H9 (cell line): ENCODE data around the gene TRABD2B. TPM values are rescaled to one million over a fixed set of nuclear protein-coding genes. Genes with fewer than 3 reads are reported as not detected.

Source experiments
- DNase-seq: peaks from one replicate; pipeline ENCODE4 v3.0.0-alpha.2; 2017
- H2AFZ ChIP-seq: one replicate; pipeline ENCODE4 v1.6.1; 2013; ENCODE audit warnings: mild to moderate bottlenecking, low read length, control low read depth, moderate library complexity
- H2AK5ac ChIP-seq: 2 replicates; pipeline ENCODE4 v1.6.1; 2013; ENCODE audit warnings: low read length, control low read depth, mixed read lengths; ENCODE audit not compliant: insufficient read length
- H2BK120ac ChIP-seq: one replicate; pipeline ENCODE4 v1.6.1; 2013; ENCODE audit warnings: low read depth, mild to moderate bottlenecking, low read length, control low read depth, inconsistent platforms; ENCODE audit not compliant: poor library complexity, severe bottlenecking
- H2BK12ac ChIP-seq: 2 replicates; pipeline ENCODE4 v1.6.1; 2013; ENCODE audit warnings: low read length, control low read depth, mixed read lengths, low read depth; ENCODE audit not compliant: insufficient read length
- H2BK15ac ChIP-seq: 2 replicates; pipeline ENCODE4 v1.6.1; 2013; ENCODE audit warnings: low read depth, low read length, control low read depth
- H2BK20ac ChIP-seq: one replicate; pipeline ENCODE4 v1.6.1; 2013; ENCODE audit warnings: low read depth, mild to moderate bottlenecking, low read length, control low read depth, inconsistent platforms; ENCODE audit not compliant: poor library complexity, severe bottlenecking
- H2BK5ac ChIP-seq: 2 replicates; pipeline ENCODE4 v1.6.1; 2013; ENCODE audit warnings: low read length, control low read depth, mixed read lengths; ENCODE audit not compliant: insufficient read length
- H3K14ac ChIP-seq: 2 replicates; pipeline ENCODE4 v1.6.1; 2013; ENCODE audit warnings: low read length, control low read depth; ENCODE audit not compliant: insufficient read depth
- H3K18ac ChIP-seq: 2 replicates; pipeline ENCODE4 v1.6.1; 2013; ENCODE audit warnings: low read depth, mild to moderate bottlenecking, mixed read lengths, low read length, control low read depth; ENCODE audit not compliant: insufficient read length
- H3K23ac ChIP-seq: 2 replicates; pipeline ENCODE4 v1.6.1; 2013; ENCODE audit warnings: low read length, control low read depth, mixed read lengths, low read depth; ENCODE audit not compliant: insufficient read length
- H3K23me2 ChIP-seq: 2 replicates; pipeline ENCODE4 v1.6.1; 2013; ENCODE audit warnings: low read depth, mild to moderate bottlenecking, mixed read lengths, low read length, control low read depth; ENCODE audit not compliant: insufficient read length, poor library complexity, severe bottlenecking
- H3K27ac ChIP-seq: 2 replicates; pipeline ENCODE4 v1.5.1; 2013; ENCODE audit warnings: low read length, control low read depth, mixed read lengths, low read depth; ENCODE audit not compliant: insufficient read length
- H3K27me3 ChIP-seq: 2 replicates; pipeline ENCODE4 v1.6.1; 2013; ENCODE audit warnings: low read length, control low read depth, inconsistent platforms; ENCODE audit not compliant: insufficient read depth
- H3K4ac ChIP-seq: 2 replicates; pipeline ENCODE4 v1.6.1; 2013; ENCODE audit warnings: low read depth, mild to moderate bottlenecking, control low read depth, inconsistent platforms, low read length, moderate library complexity
- H3K4me1 ChIP-seq: 2 replicates; pipeline ENCODE4 v1.6.1; 2013; ENCODE audit warnings: low read length, control low read depth, inconsistent platforms; ENCODE audit not compliant: insufficient read depth
- H3K4me2 ChIP-seq: 2 replicates; pipeline ENCODE4 v1.6.1; 2013; ENCODE audit warnings: low read length, control low read depth, mixed read lengths; ENCODE audit not compliant: insufficient read length, insufficient read depth
- H3K56ac ChIP-seq: 2 replicates; pipeline ENCODE4 v1.6.1; 2013; ENCODE audit warnings: low read depth, mild to moderate bottlenecking, mixed read lengths, low read length, control low read depth; ENCODE audit not compliant: insufficient read length
- H3K79me1 ChIP-seq: 2 replicates; pipeline ENCODE4 v1.6.1; 2013; ENCODE audit warnings: low read depth, mild to moderate bottlenecking, moderate library complexity, low read length, control low read depth, inconsistent platforms; ENCODE audit not compliant: insufficient read depth, poor library complexity, severe bottlenecking
- H3K79me2 ChIP-seq: 2 replicates; pipeline ENCODE4 v1.6.1; 2013; ENCODE audit warnings: low read length, control low read depth, inconsistent platforms; ENCODE audit not compliant: insufficient read depth
- H3K9ac ChIP-seq: 2 replicates; pipeline ENCODE4 v1.6.1; 2013; ENCODE audit warnings: low read length, control low read depth, mixed read lengths; ENCODE audit not compliant: insufficient read length; ENCODE audit errors: extremely low read depth
- H3K9me3 ChIP-seq: one replicate; pipeline ENCODE4 v1.6.1; 2013; ENCODE audit warnings: low read depth, low read length, inconsistent platforms; ENCODE audit not compliant: control insufficient read depth
- H3T11ph ChIP-seq: one replicate; pipeline ENCODE4 v1.6.1; 2013; ENCODE audit warnings: mild to moderate bottlenecking, low read length, control low read depth, inconsistent platforms
- H4K20me1 ChIP-seq: one replicate; pipeline ENCODE4 v1.6.1; 2013; ENCODE audit not compliant: control insufficient read depth, insufficient read length, insufficient read depth
- H4K5ac ChIP-seq: 2 replicates; pipeline ENCODE4 v1.6.1; 2013; ENCODE audit warnings: low read depth, mild to moderate bottlenecking, mixed read lengths, low read length, control low read depth; ENCODE audit not compliant: insufficient read length
- H4K8ac ChIP-seq: replicated peaks from 2 replicates; pipeline ENCODE4 v1.6.1; 2013; ENCODE audit warnings: low read length, control low read depth, mixed read lengths, low read depth; ENCODE audit not compliant: insufficient read length
- H4K91ac ChIP-seq: 2 replicates; pipeline ENCODE4 v1.6.1; 2013; ENCODE audit warnings: low read depth, mild to moderate bottlenecking, moderate library complexity, mixed read lengths, low read length, control low read depth; ENCODE audit not compliant: insufficient read length
- H3K27ac Mint-ChIP-seq, 3 experiments: 2 replicates in 2 of 3; 3 replicates in 1 of 3; pipeline ENCODE4 v1.8.0; 2020 to 2021; ENCODE audit warnings: mixed read lengths in 3 of 3, mild to moderate bottlenecking in 1 of 3, moderate library complexity in 1 of 3
- H3K27me3 Mint-ChIP-seq: 2 replicates; pipeline ENCODE4 v1.8.0; 2021; ENCODE audit warnings: low read depth, mild to moderate bottlenecking, moderate library complexity, mixed read lengths
- H3K36me3 Mint-ChIP-seq, 3 experiments: 2 replicates in 2 of 3; 3 replicates in 1 of 3; pipeline ENCODE4 v1.8.0; 2020 to 2021; ENCODE audit warnings: low read depth in 3 of 3, mixed read lengths in 3 of 3; ENCODE audit not compliant: insufficient read depth in 1 of 3
- H3K4me1 Mint-ChIP-seq, 2 experiments: 2 replicates each; pipeline ENCODE4 v1.8.0; 2020; ENCODE audit warnings: mixed read lengths in 2 of 2
- H3K4me3 Mint-ChIP-seq, 2 experiments: 2 replicates in 1 of 2; 3 replicates in 1 of 2; pipeline ENCODE4 v1.8.0; 2020 to 2021; ENCODE audit warnings: mild to moderate bottlenecking in 2 of 2, mixed read lengths in 2 of 2, moderate library complexity in 1 of 2
- H3K9me3 Mint-ChIP-seq, 2 experiments: 2 replicates in 1 of 2; 3 replicates in 1 of 2; pipeline ENCODE4 v1.8.0; 2020; ENCODE audit warnings: mild to moderate bottlenecking in 2 of 2, mixed read lengths in 2 of 2, moderate library complexity in 1 of 2
- CTCF ChIP-seq: fragments of 200-600 bp; sonication (generic); conservative IDR thresholded peaks from 3 replicates; pipeline ENCODE4 v1.8.0; 2021; ENCODE audit warnings: antibody characterized with exemption, mild to moderate bottlenecking
- total RNA-seq: library from RNA; stranded (reverse); gene quantifications from 2 replicates; pipeline ENCODE4 v1.2.1, GENCODE V29; 2021

TRABD2B gene
- total RNA-seq, 1 experiment from 2014 or later: 2.3 TPM

GRCh38 chr1:47981667-47982350 lies 15.4 kb downstream of the TRABD2B start:
- no peak for DNase-seq

More at GRCh38 chr1:47981667-47982350, 15.4 kb downstream of the TRABD2B start:
- no peak overlapping the region for H3K27ac ChIP-seq
- H2AK5ac ChIP-seq: no peak overlapping the region
- H3K9ac ChIP-seq: no peak overlapping the region
- no peak overlapping the region for H3T11ph ChIP-seq
- H4K8ac ChIP-seq: no peak overlapping the region
- H3K56ac ChIP-seq: no peak overlapping the region
- no peak overlapping the region for H2BK20ac ChIP-seq
- no peak overlapping the region for H2BK120ac ChIP-seq
- H2BK5ac ChIP-seq: no peak overlapping the region
- no peaks in the 10 kb centered on the region for H3K79me2 ChIP-seq
- no peak overlapping the region for H2AFZ ChIP-seq
- H3K9me3 Mint-ChIP-seq: no peaks in the 10 kb centered on the region; a peak in 1 of 5 replicates
- no peak overlapping the region for H2BK15ac ChIP-seq
- no peak overlapping the region for H3K18ac ChIP-seq
- H3K23me2 ChIP-seq: peaks cover 11% of the 10 kb centered on the region
- no peak overlapping the region for H4K5ac ChIP-seq
- no peak overlapping the region for H3K27ac Mint-ChIP-seq
- no peaks in the 10 kb centered on the region for H4K20me1 ChIP-seq
- no peak overlapping the region for H3K4me2 ChIP-seq
- no peak overlapping the region for H4K91ac ChIP-seq
- no peak overlapping the region for H3K4me3 Mint-ChIP-seq
- peaks cover 43 to 47% of the 10 kb centered on the region in 2 experiments for H3K4me1 Mint-ChIP-seq
- no peak for TF ChIP-seq CTCF
- no peak overlapping the region for H2BK12ac ChIP-seq
- H3K27me3 Mint-ChIP-seq: peaks cover 29% of the 10 kb centered on the region
- H3K4ac ChIP-seq: no peak overlapping the region
- no peaks in the 10 kb centered on the region; the same call in 1 of the 2 replicates for H3K27me3 ChIP-seq
- H3K23ac ChIP-seq: no peak overlapping the region
- H3K79me1 ChIP-seq: no peaks in the 10 kb centered on the region
- H3K36me3 Mint-ChIP-seq: peaks cover 0 to 5% (median 3%) of the 10 kb centered on the region in 3 experiments; a peak in 4 of 7 replicates
- H3K14ac ChIP-seq: no peak overlapping the region
- no peaks in the 10 kb centered on the region for H3K9me3 ChIP-seq
- H3K4me1 ChIP-seq: peaks cover 13% of the 10 kb centered on the region; the same call in 1 of the 2 replicates
